ENCODE data around the gene UGGT1.
"Not testable (repeated sequence)": the region's sequence is repeated elsewhere in the genome, so short reads cannot be mapped to it uniquely, and the experiment has no call there.

Gene UGGT1

GRCh38 chr2:128169933-128170709, 79.1 kb downstream of the UGGT1 start:
- no peak for TF ChIP-seq CTCF (IDR thresholded peaks at IDR 0.05; ENCODE audit: low read depth, low read length, missing control alignments)
- DNase-seq (ENCODE audit: low read depth), result no peak
- no peak overlapping the region for H3K4me3 ChIP-seq (ENCODE audit: low read depth, low read length)
- in situ Hi-C loops (cut with HindIII; ENCODE audit: low sequenced_read_pairs), result no loop called here

GRCh38 chr2:128170776-128171175, 79.8 kb downstream of the UGGT1 start:
- DNase-seq (ENCODE audit: low read depth), result no peak
- H3K4me3 ChIP-seq (ENCODE audit: low read depth, low read length), result no peak overlapping the region
- TF ChIP-seq CTCF (IDR thresholded peaks at IDR 0.05; ENCODE audit: low read depth, low read length, missing control alignments), result no peak
- in situ Hi-C loops (cut with HindIII; ENCODE audit: low sequenced_read_pairs), result no loop called here

GRCh38 chr2:128172191-128172590, 81.2 kb downstream of the UGGT1 start:
- H3K4me3 ChIP-seq (ENCODE audit: low read depth, low read length), result no peak overlapping the region
- in situ Hi-C loops (cut with HindIII; ENCODE audit: low sequenced_read_pairs), result no loop called here
- TF ChIP-seq CTCF (IDR thresholded peaks at IDR 0.05; ENCODE audit: low read depth, low read length, missing control alignments), result peak; percentile 38
- DNase-seq (ENCODE audit: low read depth), result no peak

GRCh38 chr2:128174067-128174466, 83.1 kb downstream of the UGGT1 start:
- in situ Hi-C loops (cut with HindIII; ENCODE audit: low sequenced_read_pairs); DNase-seq (ENCODE audit: low read depth); H3K4me3 ChIP-seq (ENCODE audit: low read depth, low read length): not testable (repeated sequence)

- H3K4me3 ChIP-seq (ENCODE audit: low read depth, low read length), result no peak overlapping the region
Observed at GRCh38 chr2:128177315-128177714, 86.3 kb downstream of the UGGT1 start.

GRCh38 chr2:128178149-128178649, 87.2 kb downstream of the UGGT1 start:
- no peak overlapping the region for H3K4me3 ChIP-seq (ENCODE audit: low read depth, low read length)
- in situ Hi-C loops (cut with HindIII; ENCODE audit: low sequenced_read_pairs), result loop anchor here (25.0 kb wide), 1 partner anchor 134 kb away; the partner anchor contains the start of gene HS6ST1
- no peak for TF ChIP-seq CTCF (IDR thresholded peaks at IDR 0.05; ENCODE audit: low read depth, low read length, missing control alignments)
- DNase-seq (ENCODE audit: low read depth), result no peak

More at GRCh38 chr2:128177315-128177714, 86.3 kb downstream of the UGGT1 start:
- in situ Hi-C loops (cut with HindIII; ENCODE audit: low sequenced_read_pairs), result loop anchor here (25.0 kb wide), 1 partner anchor 135 kb away; the partner anchor contains the start of gene HS6ST1
- no peak for TF ChIP-seq CTCF (IDR thresholded peaks at IDR 0.05; ENCODE audit: low read depth, low read length, missing control alignments)
- no peak for DNase-seq (ENCODE audit: low read depth)

All from astrocyte of the cerebellum (primary cell).